Activated T-helper 2 cell treated with anti-CD3 and anti-CD28 coated beads, Interferon-gamma antibody, Interleukin-2, Interleukin-4, amounts not matched to agents 10 μg/mL and 5 μg/mL and 100 μg/mL, durations not matched to agents 14 hours and 24 hours and 36 hours (primary cell): ENCODE results near the gene CDK9. TPM values are rescaled to one million over a fixed set of nuclear protein-coding genes. Genes with fewer than 3 reads are reported as not detected.
"Not testable (repeated sequence)": the region's sequence is repeated elsewhere in the genome, so short reads cannot be mapped to it uniquely, and the experiment has no call there.

Source experiments
- DNase-seq: peaks from one replicate; pipeline ENCODE4 v3.0.0; 2021; ENCODE audit warnings: low spot score
- H3K27ac Mint-ChIP-seq: one replicate; pipeline ENCODE4 v1.8.0; 2021; ENCODE audit warnings: mixed read lengths
- H3K27me3 Mint-ChIP-seq: one replicate; pipeline ENCODE4 v1.8.0; 2021; ENCODE audit warnings: low read depth, mixed read lengths
- H3K36me3 Mint-ChIP-seq: one replicate; pipeline ENCODE4 v1.8.0; 2021; ENCODE audit warnings: low read depth, mixed read lengths
- H3K4me1 Mint-ChIP-seq: one replicate; pipeline ENCODE4 v1.8.0; 2021; ENCODE audit warnings: low read depth, mixed read lengths
- H3K4me3 Mint-ChIP-seq: one replicate; pipeline ENCODE4 v1.8.0; 2021; ENCODE audit warnings: low read depth, mild to moderate bottlenecking, moderate library complexity, mixed read lengths
- H3K9me3 Mint-ChIP-seq: one replicate; pipeline ENCODE4 v1.8.0; 2021; ENCODE audit warnings: mixed read lengths
- intact Hi-C: fragments of 100-400 bp; cut with micrococcal nuclease; formaldehyde crosslinking; loops from one replicate; pipeline ENCODE4 v1.15.1; 2023
- total RNA-seq: library from RNA; stranded (reverse); gene quantifications from 2 replicates; pipeline ENCODE4 v1.2.3, GENCODE V29; 2022

The CDK9 gene
- total RNA-seq, 1 donor from 2014 or later, result 98.1 TPM

GRCh38 chr9:127835991-127836516 is 50.2 kb downstream of the CDK9 start:
- no peak for DNase-seq
- peaks cover 2% of the 10 kb centered on the region for H3K36me3 Mint-ChIP-seq
- no peaks in the 10 kb centered on the region for H3K9me3 Mint-ChIP-seq
- H3K4me1 Mint-ChIP-seq, result peaks cover 3% of the 10 kb centered on the region
- H3K4me3 Mint-ChIP-seq, result no peak overlapping the region
- intact Hi-C loops, result no loop called here
- H3K27ac Mint-ChIP-seq, result no peak overlapping the region
- H3K27me3 Mint-ChIP-seq, result no peaks in the 10 kb centered on the region

- H3K4me3 Mint-ChIP-seq, H3K27me3 Mint-ChIP-seq, intact Hi-C loops, DNase-seq, H3K4me1 Mint-ChIP-seq, H3K9me3 Mint-ChIP-seq, H3K27ac Mint-ChIP-seq, H3K36me3 Mint-ChIP-seq: not testable (repeated sequence)
Measured at GRCh38 chr9:127836561-127836960, 50.7 kb downstream of the CDK9 start.

GRCh38 chr9:127837346-127837745 is 51.5 kb downstream of the CDK9 start:
- no peak overlapping the region for H3K4me3 Mint-ChIP-seq
- peaks cover 1% of the 10 kb centered on the region for H3K4me1 Mint-ChIP-seq
- intact Hi-C loops, result no loop called here
- no peak for DNase-seq
- no peaks in the 10 kb centered on the region for H3K9me3 Mint-ChIP-seq
- peaks cover 2% of the 10 kb centered on the region for H3K36me3 Mint-ChIP-seq
- no peak overlapping the region for H3K27ac Mint-ChIP-seq
- no peaks in the 10 kb centered on the region for H3K27me3 Mint-ChIP-seq

- Mint-ChIP-seq H3K4me3 (no peak overlapping the region), H3K9me3 (no peaks in the 10 kb centered on the region), H3K4me1 (no peaks in the 10 kb centered on the region), H3K27me3 (no peaks in the 10 kb centered on the region), H3K27ac (no peak overlapping the region), H3K36me3 (peaks cover 2% of the 10 kb centered on the region)
- no peak for DNase-seq
- intact Hi-C loops, result no loop called here
Measured at GRCh38 chr9:127838375-127839078, 52.7 kb downstream of the CDK9 start.

Other genes starting within 250 kb of the CDK9 start
- gene STXBP1, start 173.8 kb upstream of the CDK9 start, total RNA-seq, result 44.5 and 48.9 TPM in 2 replicates
- gene CFAP157, start 79.0 kb upstream of the CDK9 start, total RNA-seq, result 0.18 TPM in 1 of 2 replicates, not detected in the other
- 20.1 and 21.5 TPM in 2 replicates for gene PTRH1, start 70.4 kb upstream of the CDK9 start, total RNA-seq
- 0.18 TPM in 1 of 2 replicates, not detected in the other for gene TTC16, start 70.0 kb upstream of the CDK9 start, total RNA-seq
- 20.2 and 20.6 TPM in 2 replicates for gene TOR2A, start 50.7 kb upstream of the CDK9 start, total RNA-seq
- gene SH2D3C, start 7.4 kb upstream of the CDK9 start, total RNA-seq, result 23.6 and 25.1 TPM in 2 replicates
- gene FPGS, start 16.8 kb downstream of the CDK9 start, total RNA-seq, result 116 and 137 TPM in 2 replicates
- gene ENG, start 68.6 kb downstream of the CDK9 start, total RNA-seq, result 27.5 and 28.1 TPM in 2 replicates
- 19.6 and 21.0 TPM in 2 replicates for gene AK1, start 91.6 kb downstream of the CDK9 start, total RNA-seq
- 60.3 and 60.7 TPM in 2 replicates for gene ST6GALNAC6, start 113.6 kb downstream of the CDK9 start, total RNA-seq
- gene ST6GALNAC4, start 131.0 kb downstream of the CDK9 start, total RNA-seq, result 25.6 and 28.7 TPM in 2 replicates
- gene PIP5KL1, start 144.7 kb downstream of the CDK9 start, total RNA-seq, result 1.4 and 3.4 TPM in 2 replicates
- 55.7 and 57.4 TPM in 2 replicates for gene DPM2, start 151.8 kb downstream of the CDK9 start, total RNA-seq
- 43.8 and 53.3 TPM in 2 replicates for gene EEIG1, start 195.0 kb downstream of the CDK9 start, total RNA-seq